GM23338 (cell line): Measurements from ENCODE around the gene PLAAT3. TPM values are rescaled to one million over a fixed set of nuclear protein-coding genes. Genes with fewer than 3 reads are reported as not detected.

Experiments used
- ATAC-seq: fragments of 200-7000 bp; cut with Tn5 transposase; 3 replicates; pipeline ENCODE4 v1.9.1; 2020
- DNase-seq: peaks from one replicate; pipeline ENCODE4 v3.0.0-alpha.2; 2015; ENCODE audit warnings: low spot score
- H2AFZ ChIP-seq: fragments of 200-600 bp; sonication (generic); 2 replicates; pipeline ENCODE4 v1.8.0; 2016; ENCODE audit warnings: antibody characterized with exemption, mild to moderate bottlenecking, moderate library complexity
- H3F3A ChIP-seq: fragments of 200-600 bp; sonication (generic); replicated peaks from 2 replicates; pipeline ENCODE4 v1.8.0; 2017; ENCODE audit warnings: antibody characterized with exemption, mixed run types, low read depth
- H3K27ac ChIP-seq: fragments of 200-600 bp; sonication (generic); 2 replicates; pipeline ENCODE4 v1.6.1; 2016; ENCODE audit warnings: low read depth
- H3K27me3 ChIP-seq: fragments of 200-600 bp; sonication (generic); 2 replicates; pipeline ENCODE4 v1.8.0; 2016; ENCODE audit warnings: mild to moderate bottlenecking, mixed run types, moderate library complexity; ENCODE audit not compliant: insufficient read depth
- H3K36me3 ChIP-seq: fragments of 200-600 bp; sonication (generic); 2 replicates; pipeline ENCODE4 v1.8.0; 2016; ENCODE audit warnings: mild to moderate bottlenecking; ENCODE audit not compliant: insufficient read depth
- H3K4me1 ChIP-seq: fragments of 200-600 bp; sonication (generic); 2 replicates; pipeline ENCODE4 v1.8.0; 2016; ENCODE audit warnings: mild to moderate bottlenecking, moderate library complexity; ENCODE audit not compliant: insufficient read depth
- H3K4me2 ChIP-seq: fragments of 200-600 bp; sonication (generic); 2 replicates; pipeline ENCODE4 v1.7.1; 2017; ENCODE audit warnings: mixed run types
- H3K4me3 ChIP-seq: fragments of 200-600 bp; sonication (generic); 2 replicates; pipeline ENCODE4 v1.6.1; 2016; ENCODE audit warnings: mixed run types
- H3K79me2 ChIP-seq: fragments of 200-600 bp; sonication (generic); replicated peaks from 2 replicates; pipeline ENCODE4 v1.8.0; 2017; ENCODE audit warnings: mild to moderate bottlenecking; ENCODE audit not compliant: insufficient read depth
- H3K9me2 ChIP-seq: fragments of 200-600 bp; sonication (generic); 2 replicates; pipeline ENCODE4 v1.8.0; 2017; ENCODE audit not compliant: insufficient read depth
- H4K20me1 ChIP-seq: fragments of 200-600 bp; sonication (generic); replicated peaks from 2 replicates; pipeline ENCODE4 v1.8.0; 2017; ENCODE audit warnings: mild to moderate bottlenecking; ENCODE audit not compliant: insufficient read depth
- H3K27ac Mint-ChIP-seq: 2 replicates; pipeline ENCODE4 v1.8.0; 2020; ENCODE audit warnings: inconsistent platforms, mild to moderate bottlenecking, moderate library complexity, mixed read lengths
- H3K27me3 Mint-ChIP-seq: 3 replicates; pipeline ENCODE4 v1.8.0; 2022; ENCODE audit warnings: low read depth, mild to moderate bottlenecking, moderate library complexity, mixed read lengths, inconsistent platforms; ENCODE audit not compliant: insufficient read depth, poor library complexity
- H3K36me3 Mint-ChIP-seq: 3 replicates; pipeline ENCODE4 v1.8.0; 2021; ENCODE audit warnings: low read depth, mild to moderate bottlenecking, inconsistent platforms, moderate library complexity, mixed read lengths
- H3K4me1 Mint-ChIP-seq: 3 replicates; pipeline ENCODE4 v1.8.0; 2020; ENCODE audit warnings: mild to moderate bottlenecking, inconsistent platforms, mixed read lengths
- H3K4me3 Mint-ChIP-seq: 3 replicates; pipeline ENCODE4 v1.8.0; 2021; ENCODE audit warnings: moderate library complexity, mild to moderate bottlenecking, inconsistent platforms, mixed read lengths
- H3K9me3 Mint-ChIP-seq: 3 replicates; pipeline ENCODE4 v1.8.0; 2020; ENCODE audit warnings: moderate library complexity, mild to moderate bottlenecking, inconsistent platforms, mixed read lengths
- EZH2 ChIP-seq: fragments of 200-600 bp; sonication (generic); IDR thresholded peaks from one replicate; pipeline ENCODE4 v1.8.0; 2017; ENCODE audit warnings: antibody characterized with exemption, mild to moderate bottlenecking, low read depth; ENCODE audit not compliant: unreplicated experiment
- EZH2phosphoT487 ChIP-seq: fragments of 200-600 bp; sonication (generic); IDR thresholded peaks from one replicate; pipeline ENCODE4 v1.8.1; 2018; ENCODE audit warnings: antibody characterized with exemption; ENCODE audit not compliant: unreplicated experiment
- JUNB ChIP-seq: IDR thresholded peaks from one replicate; pipeline ENCODE4 v1.6.1; 2016; ENCODE audit warnings: antibody characterized with exemption; ENCODE audit not compliant: unreplicated experiment
- NANOG ChIP-seq: IDR thresholded peaks from 2 replicates; pipeline ENCODE4 v1.6.1; 2016; ENCODE audit warnings: antibody characterized with exemption, borderline replicate concordance
- POLR2AphosphoS5 ChIP-seq: IDR thresholded peaks from 2 replicates; pipeline ENCODE4 v1.6.1; 2016; ENCODE audit warnings: antibody characterized with exemption, low read depth
- STAT1 ChIP-seq: IDR thresholded peaks from one replicate; pipeline ENCODE4 v1.6.1; 2016; ENCODE audit warnings: antibody characterized with exemption; ENCODE audit not compliant: unreplicated experiment
- ZNF114 ChIP-seq: fragments of 250-450 bp; sonication (Bioruptor Pico); IDR thresholded peaks from 2 replicates; pipeline ENCODE4 v1.5.0; 2020; ENCODE audit warnings: mild to moderate bottlenecking, moderate library complexity
- ZNF331 ChIP-seq: fragments of 250-450 bp; sonication (Bioruptor Pico); IDR thresholded peaks from 2 replicates; pipeline ENCODE4 v1.5.0; 2020; ENCODE audit warnings: low read depth, mild to moderate bottlenecking, moderate library complexity
- ZNF462 ChIP-seq: fragments of 250-450 bp; sonication (Bioruptor Pico); IDR thresholded peaks from 2 replicates; pipeline ENCODE4 v1.5.0; 2020; ENCODE audit warnings: mild to moderate bottlenecking, moderate library complexity
- polyA plus RNA-seq: library from polyadenylated mRNA; unstranded; fragments of >200 nt; fragmentation: Nextera tagmentation; extraction: Ambion mirVana; gene quantifications from 2 replicates; pipeline ENCODE4 v1.2.1, GENCODE V29; 2016
- total RNA-seq: library from RNA; depleted of rRNA; stranded (reverse); fragments of >200 nt; shearing (Covaris generic); gene quantifications from 2 replicates; pipeline ENCODE4 v1.2.3, GENCODE V29; 2014
- TF ChIP-seq, protein P1 (sequence below): IDR thresholded peaks from one replicate; pipeline ENCODE4 v1.6.1; 2018; ENCODE audit warnings: antibody characterized with exemption; ENCODE audit not compliant: unreplicated experiment
- TF ChIP-seq, protein P2 (sequence below): IDR thresholded peaks from 2 replicates; pipeline ENCODE4 v1.6.1; 2016; ENCODE audit warnings: antibody characterized with exemption

PLAAT3 gene
- total and polyA plus RNA-seq, 2 experiments from 2014 or later = 61.1 to 262 TPM

DNA sequence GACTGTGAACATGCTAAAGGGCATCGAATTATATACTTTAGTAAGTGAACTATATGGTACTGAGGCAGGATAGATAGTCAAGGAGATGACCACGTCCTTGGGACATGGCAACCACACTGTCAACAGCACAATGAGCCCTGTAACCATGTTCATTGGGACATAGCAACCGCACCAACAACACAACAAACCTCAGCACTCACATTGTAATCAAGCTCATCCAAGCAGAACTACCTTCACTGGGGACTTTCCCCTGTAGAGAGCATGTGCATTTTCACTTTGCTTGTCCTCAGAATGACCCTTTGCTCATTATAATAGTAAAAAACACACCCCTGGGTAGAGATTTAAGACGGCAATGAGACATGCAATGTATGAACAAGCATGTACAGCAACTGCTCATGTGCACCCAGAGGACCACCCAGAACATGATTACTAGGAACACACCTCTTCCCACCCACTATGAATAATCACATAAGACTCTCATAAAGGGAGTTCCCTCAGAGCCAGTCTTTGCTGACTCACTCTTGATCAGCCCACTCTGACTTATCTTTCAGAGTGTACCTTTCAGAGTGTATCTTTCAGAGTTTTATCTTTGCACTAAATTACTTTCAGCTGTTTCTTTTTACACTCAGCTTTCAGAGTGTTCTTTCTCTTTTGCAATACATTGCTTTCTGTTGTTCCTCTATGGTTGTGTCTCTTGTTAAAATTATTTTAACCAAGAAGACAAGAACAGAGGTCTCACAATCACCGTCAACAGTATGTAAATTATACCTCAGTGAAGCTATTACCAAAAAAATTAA, 47.0 kb downstream of the PLAAT3 start (continued):
- no peak for TF ChIP-seq ZNF462
- TF ChIP-seq JUNB = no peak
- no peak for TF ChIP-seq EZH2phosphoT487
- no peak for TF ChIP-seq STAT1
- no peak for TF ChIP-seq NANOG
- TF ChIP-seq ZNF114 (CRISPR knock-in tag) = no peak
- no peak for TF ChIP-seq ZNF331 (CRISPR knock-in tag)

GRCh38 chr11:63564784-63565350, 49.4 kb downstream of the PLAAT3 start:
- H3K36me3 Mint-ChIP-seq = no peaks in the 10 kb centered on the region
- peaks cover 3% of the 10 kb centered on the region for H3K27me3 Mint-ChIP-seq
- no peak for DNase-seq
- Histone ChIP-seq H3K27ac (no peak overlapping the region), H3K4me1 (peaks cover 12% of the 10 kb centered on the region), H3K36me3 (no peaks in the 10 kb centered on the region), H3K4me3 (no peak overlapping the region), H3F3A (no peaks in the 10 kb centered on the region), H3K79me2 (no peaks in the 10 kb centered on the region), H3K9me2 (peaks cover 14% of the 10 kb centered on the region), H2AFZ (no peak overlapping the region), H3K27me3 (no peaks in the 10 kb centered on the region), H3K4me2 (no peak overlapping the region), H4K20me1 (no peaks in the 10 kb centered on the region)
- no peak overlapping the region for H3K27ac Mint-ChIP-seq
- no peak for ATAC-seq
- peaks cover 17% of the 10 kb centered on the region; the same call in 2 of the 3 replicates for H3K4me1 Mint-ChIP-seq
- no peak overlapping the region for H3K4me3 Mint-ChIP-seq
- H3K9me3 Mint-ChIP-seq = no peaks in the 10 kb centered on the region
- TF ChIP-seq, protein P1, sequence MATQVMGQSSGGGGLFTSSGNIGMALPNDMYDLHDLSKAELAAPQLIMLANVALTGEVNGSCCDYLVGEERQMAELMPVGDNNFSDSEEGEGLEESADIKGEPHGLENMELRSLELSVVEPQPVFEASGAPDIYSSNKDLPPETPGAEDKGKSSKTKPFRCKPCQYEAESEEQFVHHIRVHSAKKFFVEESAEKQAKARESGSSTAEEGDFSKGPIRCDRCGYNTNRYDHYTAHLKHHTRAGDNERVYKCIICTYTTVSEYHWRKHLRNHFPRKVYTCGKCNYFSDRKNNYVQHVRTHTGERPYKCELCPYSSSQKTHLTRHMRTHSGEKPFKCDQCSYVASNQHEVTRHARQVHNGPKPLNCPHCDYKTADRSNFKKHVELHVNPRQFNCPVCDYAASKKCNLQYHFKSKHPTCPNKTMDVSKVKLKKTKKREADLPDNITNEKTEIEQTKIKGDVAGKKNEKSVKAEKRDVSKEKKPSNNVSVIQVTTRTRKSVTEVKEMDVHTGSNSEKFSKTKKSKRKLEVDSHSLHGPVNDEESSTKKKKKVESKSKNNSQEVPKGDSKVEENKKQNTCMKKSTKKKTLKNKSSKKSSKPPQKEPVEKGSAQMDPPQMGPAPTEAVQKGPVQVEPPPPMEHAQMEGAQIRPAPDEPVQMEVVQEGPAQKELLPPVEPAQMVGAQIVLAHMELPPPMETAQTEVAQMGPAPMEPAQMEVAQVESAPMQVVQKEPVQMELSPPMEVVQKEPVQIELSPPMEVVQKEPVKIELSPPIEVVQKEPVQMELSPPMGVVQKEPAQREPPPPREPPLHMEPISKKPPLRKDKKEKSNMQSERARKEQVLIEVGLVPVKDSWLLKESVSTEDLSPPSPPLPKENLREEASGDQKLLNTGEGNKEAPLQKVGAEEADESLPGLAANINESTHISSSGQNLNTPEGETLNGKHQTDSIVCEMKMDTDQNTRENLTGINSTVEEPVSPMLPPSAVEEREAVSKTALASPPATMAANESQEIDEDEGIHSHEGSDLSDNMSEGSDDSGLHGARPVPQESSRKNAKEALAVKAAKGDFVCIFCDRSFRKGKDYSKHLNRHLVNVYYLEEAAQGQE = no peak
- no peak for TF ChIP-seq EZH2
- no peak for TF ChIP-seq POLR2AphosphoS5
- no peak for TF ChIP-seq EZH2phosphoT487
- no peak for TF ChIP-seq NANOG
- TF ChIP-seq ZNF114 (CRISPR knock-in tag) = no peak
- TF ChIP-seq, protein P2, sequence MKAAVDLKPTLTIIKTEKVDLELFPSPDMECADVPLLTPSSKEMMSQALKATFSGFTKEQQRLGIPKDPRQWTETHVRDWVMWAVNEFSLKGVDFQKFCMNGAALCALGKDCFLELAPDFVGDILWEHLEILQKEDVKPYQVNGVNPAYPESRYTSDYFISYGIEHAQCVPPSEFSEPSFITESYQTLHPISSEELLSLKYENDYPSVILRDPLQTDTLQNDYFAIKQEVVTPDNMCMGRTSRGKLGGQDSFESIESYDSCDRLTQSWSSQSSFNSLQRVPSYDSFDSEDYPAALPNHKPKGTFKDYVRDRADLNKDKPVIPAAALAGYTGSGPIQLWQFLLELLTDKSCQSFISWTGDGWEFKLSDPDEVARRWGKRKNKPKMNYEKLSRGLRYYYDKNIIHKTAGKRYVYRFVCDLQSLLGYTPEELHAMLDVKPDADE = no peak
